Measurements from ENCODE around the gene KBTBD4. TPM values are rescaled to one million over a fixed set of nuclear protein-coding genes. Genes with fewer than 3 reads are reported as not detected.

The KBTBD4 gene
- total and polyA plus RNA-seq, 2 of the 13 experiments (the other 11 are each of a cell fraction or from before 2014, with no cell fraction given), result 8.5 to 12.8 TPM

- TF ChIP-seq THAP9 (CRISPR knock-in tag; IDR thresholded peaks at IDR 0.05; ENCODE audit: borderline replicate concordance) (peak; percentile 18; the same call in 1 of the 2 replicates), KDM6A (CRISPR knock-in tag; IDR thresholded peaks at IDR 0.05; ENCODE audit: low read depth) (no peak), BORCS8-MEF2B (CRISPR knock-in tag; IDR thresholded peaks at IDR 0.05) (peak; percentile 43; the same call in 1 of the 2 replicates), HDAC6 (IDR thresholded peaks at IDR 0.05; ENCODE audit: low read depth, low read length) (no peak), ZSCAN30 (CRISPR knock-in tag; IDR thresholded peaks at IDR 0.05) (no peak), PBX3 (CRISPR knock-in tag; IDR thresholded peaks at IDR 0.05; ENCODE audit: borderline replicate concordance) (no peak), ZNF644 (CRISPR knock-in tag; IDR thresholded peaks at IDR 0.05; ENCODE audit: low read depth) (no peak), ZNF143 (CRISPR knock-in tag; IDR thresholded peaks at IDR 0.05) (peak; percentile 80), ZNF234 (CRISPR knock-in tag; conservative IDR thresholded peaks at IDR 0.05) (0 out of 2 replicates have a peak, but pooled peaks have one; percentile 20), ZNF646 (CRISPR knock-in tag; IDR thresholded peaks at IDR 0.05) (no peak), EED (CRISPR knock-in tag; IDR thresholded peaks at IDR 0.05) (no peak), KLF12 (CRISPR knock-in tag; IDR thresholded peaks at IDR 0.05; ENCODE audit: borderline replicate concordance) (peak; percentile 76; the same call in 1 of the 2 replicates), HBP1 (CRISPR knock-in tag; IDR thresholded peaks at IDR 0.05; ENCODE audit: low read depth) (peak; percentile 44; the same call in 1 of the 2 replicates), ZNF652 (CRISPR knock-in tag; IDR thresholded peaks at IDR 0.05; ENCODE audit: borderline replicate concordance, low read depth) (no peak)
These were observed 13.2 kb downstream of the KBTBD4 start, which contains the start of gene PTPMT1 (continued) for GRCh38 chr11:47565340-47566148.
